Activated T-cell treated with anti-CD3 and anti-CD28 coated beads for 4 hours (primary cell): ENCODE measurements around the gene UGT2A2.
"Not testable (repeated sequence)": the region's sequence is repeated elsewhere in the genome, so short reads cannot be mapped to it uniquely, and the experiment has no call there.

ENCODE experiments used
- DNase-seq: peaks from one replicate; pipeline ENCODE4 v3.0.0-alpha.2; 2020

Gene UGT2A2

GRCh38 chr4:69639542-69639941 is at the start of gene UGT2A2:
Gene UGT2A2, minus strand, starts transcription at chr4:69639642. Its CDS starts 2 bp downstream, at chr4:69639640.
- DNase-seq = no peak

DNA sequence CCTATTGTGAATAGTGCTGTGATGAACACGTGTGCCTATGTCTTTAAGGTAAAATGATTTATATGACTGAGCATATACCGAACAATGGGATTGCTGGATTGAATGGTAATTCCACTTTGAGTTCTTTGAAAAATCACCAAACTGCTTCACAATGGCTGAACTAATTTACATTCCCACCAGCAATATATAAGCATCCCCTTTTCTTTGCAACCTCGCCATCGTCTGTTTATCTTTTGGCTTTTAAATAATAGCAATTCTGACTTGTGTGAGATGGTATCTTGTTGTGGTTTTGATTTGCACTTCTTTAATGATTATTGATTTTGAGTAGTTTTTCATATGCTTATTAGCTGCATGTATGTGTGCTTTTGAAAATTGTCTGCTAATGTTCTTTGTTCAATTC is 45.4 kb upstream of the UGT2A2 start:
- DNase-seq = no peak

GRCh38 chr4:69668680-69669079 is 29.2 kb upstream of the UGT2A2 start:
- DNase-seq = no peak

DNA sequence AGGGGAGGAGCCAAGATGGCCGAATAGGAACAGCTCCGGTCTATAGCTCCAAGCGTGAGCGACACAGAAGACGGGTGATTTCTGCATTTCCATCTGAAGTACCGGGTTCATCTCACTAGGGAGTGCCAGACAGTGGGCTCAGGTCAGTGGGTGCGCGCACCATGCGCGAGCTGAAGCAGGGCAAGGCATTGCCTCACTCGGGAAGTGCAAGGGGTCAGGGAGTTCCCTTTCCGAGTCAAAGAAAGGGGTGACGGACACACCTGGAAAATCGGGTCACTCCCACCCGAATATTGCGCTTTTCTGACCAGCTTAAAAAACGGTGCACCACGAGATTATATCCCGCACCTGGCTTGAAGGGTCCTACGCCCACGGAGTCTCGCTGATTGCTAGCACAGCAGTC is 24.6 kb upstream of the UGT2A2 start:
- not testable (repeated sequence) for DNase-seq

DNA sequence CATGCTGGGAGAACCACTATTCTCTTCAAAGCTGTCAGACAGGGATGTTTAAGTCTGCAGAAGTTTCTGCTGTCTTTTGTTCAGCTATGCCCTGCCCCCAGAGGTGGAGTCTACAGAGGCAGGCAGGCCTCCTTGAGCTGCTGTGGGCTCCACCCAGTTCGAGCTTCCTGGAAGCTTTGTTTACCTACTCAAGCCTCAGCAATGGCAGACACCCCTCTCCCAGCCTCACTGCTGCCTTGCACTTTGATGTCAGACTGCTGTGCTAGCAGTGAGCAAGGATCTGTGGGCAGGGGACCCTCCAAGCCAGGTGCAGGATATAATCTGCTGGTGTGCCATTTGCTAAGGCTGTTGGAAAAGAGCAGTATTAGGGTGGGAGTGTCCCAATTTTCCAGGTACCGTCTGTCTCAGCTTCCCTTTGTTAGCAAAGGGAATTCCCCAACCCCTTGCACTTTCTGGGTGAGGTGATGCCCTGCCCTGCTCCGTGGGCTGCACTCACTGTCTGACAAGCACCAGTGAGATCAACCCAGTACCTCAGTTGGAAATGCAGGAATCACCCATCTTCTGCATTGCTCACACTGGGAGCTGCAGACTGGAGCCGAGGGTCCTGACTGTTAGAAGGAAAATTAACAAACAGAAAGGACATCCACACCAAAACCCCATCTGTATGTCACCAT is 21.8 kb upstream of the UGT2A2 start:
- DNase-seq = not testable (repeated sequence)

DNA sequence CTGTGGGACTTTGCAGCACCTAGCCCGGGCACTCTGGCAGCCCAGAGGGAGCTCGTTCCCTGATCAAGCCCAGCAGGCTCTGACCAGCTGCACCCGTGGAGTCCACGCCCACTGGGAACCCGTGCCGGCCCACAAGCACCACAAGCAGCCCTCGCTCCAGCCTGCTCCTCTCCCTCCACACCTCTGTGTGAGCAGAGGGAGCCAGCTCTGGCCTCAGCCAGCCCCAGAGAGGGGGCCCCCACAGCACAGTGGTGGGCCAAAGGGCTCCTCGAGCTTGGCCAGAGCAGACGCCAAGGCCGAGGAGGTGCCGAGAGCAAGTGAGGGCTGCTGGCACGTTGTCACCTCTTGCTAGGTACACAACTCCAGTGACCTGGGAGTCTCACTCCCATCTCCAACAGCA is 18.7 kb upstream of the UGT2A2 start:
- DNase-seq = no peak

DNA sequence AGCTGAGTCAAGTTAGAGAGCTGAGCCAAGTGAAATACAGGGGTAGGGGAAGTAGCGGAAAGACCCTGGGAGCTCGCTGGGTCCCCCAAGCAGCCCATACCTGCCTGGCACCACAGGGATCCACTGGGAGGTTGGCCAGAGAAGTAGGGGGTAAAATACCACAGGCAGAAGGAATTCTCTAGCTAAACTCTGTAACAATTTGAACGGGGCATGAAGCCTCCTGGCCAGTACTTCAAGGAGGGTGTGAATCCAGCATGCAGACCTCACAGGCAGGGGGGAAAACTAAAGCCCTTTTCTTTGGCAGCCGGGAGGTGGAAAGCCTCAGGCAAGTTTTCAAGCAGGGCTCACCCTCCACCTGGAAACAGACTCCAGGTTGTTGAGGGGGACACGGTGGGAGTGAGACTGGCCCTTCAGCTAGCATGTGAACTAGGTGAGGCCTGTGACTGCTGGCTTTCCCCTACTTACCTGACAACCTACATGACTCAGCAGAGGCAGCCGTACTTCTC is 17.3 kb upstream of the UGT2A2 start:
- DNase-seq = no peak

GRCh38 chr4:69653147-69653546 is 13.7 kb upstream of the UGT2A2 start, which contains the start of gene UGT2A1:
Gene UGT2A1, minus strand, starts transcription at chr4:69653247. Its CDS starts 5,603 bp downstream, at chr4:69647644.
- no peak for DNase-seq

DNA sequence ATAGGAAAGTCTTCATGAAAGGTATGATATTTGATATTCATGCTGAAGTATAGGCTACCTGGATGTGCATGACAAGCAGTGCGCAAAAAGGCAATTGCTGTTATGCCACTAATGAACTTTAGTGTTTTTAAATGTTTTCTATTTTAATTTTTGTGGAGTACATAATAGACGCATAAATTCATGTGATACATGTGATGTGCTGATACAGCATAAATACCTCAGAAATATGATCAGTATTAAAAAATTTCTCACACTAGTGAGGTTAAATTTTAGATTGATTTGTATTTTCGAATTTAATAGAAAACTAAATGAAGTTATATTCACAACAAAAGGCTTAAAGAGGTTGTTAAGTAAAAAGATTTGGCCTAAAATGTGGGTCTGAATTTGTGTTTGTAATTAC is 11.4 kb upstream of the UGT2A2 start:
- no peak for DNase-seq

DNA sequence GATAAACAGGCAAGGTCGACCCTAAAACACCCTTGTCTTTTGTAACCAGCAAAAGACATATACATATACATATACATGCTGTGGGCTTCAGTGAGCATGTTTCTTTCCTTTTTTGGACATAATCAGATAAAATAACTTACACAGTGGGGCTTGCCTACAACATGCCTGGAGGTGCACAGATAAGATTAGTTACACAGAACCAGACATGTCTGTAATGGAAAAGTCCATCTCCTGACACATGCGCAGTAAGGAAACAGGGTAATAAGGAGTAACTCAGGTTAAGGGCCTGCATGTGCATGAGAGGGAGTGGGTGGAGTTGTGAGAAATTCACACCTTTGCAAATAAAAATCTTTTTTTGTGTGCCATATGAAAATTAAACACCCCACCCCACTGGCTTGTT is 10.2 kb upstream of the UGT2A2 start:
- no peak for DNase-seq

- DNase-seq = no peak
Measured at GRCh38 chr4:69649207-69649606, 9.8 kb upstream of the UGT2A2 start.

GRCh38 chr4:69642961-69643360 is 3.5 kb upstream of the UGT2A2 start:
- DNase-seq = no peak

DNA sequence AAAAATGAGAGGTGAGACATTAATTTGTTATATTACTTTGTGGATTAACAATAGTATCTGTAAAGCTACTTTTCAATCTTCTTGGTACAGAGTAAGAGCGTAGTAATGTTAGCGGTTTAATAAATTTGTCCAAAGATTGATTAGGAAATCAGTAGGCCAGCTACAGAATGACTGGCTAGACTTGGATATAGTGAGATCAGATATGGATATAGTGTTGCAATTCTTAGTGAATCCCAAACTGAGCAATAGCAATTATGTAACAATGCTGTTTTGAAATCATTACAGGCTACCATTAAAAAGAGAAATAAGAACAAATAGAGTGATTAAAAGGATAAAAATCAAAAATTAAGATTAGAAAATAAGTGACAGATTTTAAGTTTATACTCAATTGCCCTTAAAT is 847 bp upstream of the UGT2A2 start:
- DNase-seq = no peak

- no peak for DNase-seq
Measured at GRCh38 chr4:69617083-69617694, 22.3 kb downstream of the UGT2A2 start.

- no peak for DNase-seq
Measured at GRCh38 chr4:69610484-69610883, 29.0 kb downstream of the UGT2A2 start.

GRCh38 chr4:69601065-69601464 is 38.4 kb downstream of the UGT2A2 start:
- no peak for DNase-seq

DNA sequence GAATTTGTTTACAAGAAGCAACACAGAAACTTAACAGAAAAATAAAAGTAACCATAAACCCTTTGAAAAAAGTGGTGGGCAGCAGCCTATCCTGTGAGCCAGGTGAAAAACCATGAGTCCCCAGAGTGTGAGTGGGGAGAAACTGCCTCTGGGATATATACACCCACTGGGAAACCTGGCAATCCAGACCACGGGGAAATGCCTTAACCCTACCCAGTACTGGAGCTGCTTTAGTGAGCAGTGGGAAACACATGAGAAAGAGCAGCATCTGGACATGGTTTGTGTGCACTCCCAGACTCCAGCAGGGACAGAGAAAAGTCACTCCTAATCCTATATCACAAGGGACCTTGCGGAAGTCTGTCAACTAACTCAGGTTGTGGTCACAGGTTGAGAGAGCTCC is 39.4 kb downstream of the UGT2A2 start:
- DNase-seq = no peak

GRCh38 chr4:69594382-69594781 is 45.1 kb downstream of the UGT2A2 start:
- DNase-seq = no peak

- DNase-seq = no peak
Measured at GRCh38 chr4:69591364-69591763, 48.1 kb downstream of the UGT2A2 start.

DNA sequence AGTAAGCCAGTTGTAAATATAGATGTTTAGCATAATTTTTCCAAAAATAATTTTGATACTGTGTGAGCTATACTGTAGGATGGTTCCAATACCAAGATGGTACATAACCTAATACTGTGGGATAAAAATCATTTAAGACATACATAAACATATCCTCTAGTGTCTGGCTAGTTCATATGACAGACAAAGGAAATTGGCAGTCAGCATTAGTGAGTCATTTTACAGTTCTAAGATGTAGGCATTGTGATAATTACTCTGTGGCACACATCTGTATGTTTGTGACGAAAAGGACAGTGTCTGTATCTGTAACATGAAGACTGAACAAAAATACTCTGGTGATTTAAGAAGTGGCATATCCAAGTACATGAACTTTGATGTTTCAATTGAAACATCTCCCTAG is 49.6 kb downstream of the UGT2A2 start:
- DNase-seq = no peak

DNA sequence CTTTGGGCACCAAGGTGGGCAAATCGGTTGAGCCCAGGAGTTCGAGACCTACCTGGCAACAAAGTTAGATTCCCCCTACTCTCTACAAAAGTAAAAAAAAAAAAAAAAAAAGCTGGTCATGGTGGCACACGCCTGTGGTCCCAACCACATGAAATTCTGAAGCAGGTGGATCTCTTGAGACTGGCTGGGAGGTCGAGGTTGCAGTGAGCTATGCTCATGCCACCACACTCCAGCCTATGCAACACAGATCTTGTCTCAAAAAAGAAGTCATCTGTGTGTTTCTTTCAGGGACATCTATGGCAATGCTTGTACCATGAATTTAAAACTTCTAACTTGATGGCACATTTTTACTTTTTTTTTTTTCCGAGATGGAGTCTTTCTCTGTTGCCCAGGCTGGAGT is 55.3 kb downstream of the UGT2A2 start:
- DNase-seq = no peak

DNA sequence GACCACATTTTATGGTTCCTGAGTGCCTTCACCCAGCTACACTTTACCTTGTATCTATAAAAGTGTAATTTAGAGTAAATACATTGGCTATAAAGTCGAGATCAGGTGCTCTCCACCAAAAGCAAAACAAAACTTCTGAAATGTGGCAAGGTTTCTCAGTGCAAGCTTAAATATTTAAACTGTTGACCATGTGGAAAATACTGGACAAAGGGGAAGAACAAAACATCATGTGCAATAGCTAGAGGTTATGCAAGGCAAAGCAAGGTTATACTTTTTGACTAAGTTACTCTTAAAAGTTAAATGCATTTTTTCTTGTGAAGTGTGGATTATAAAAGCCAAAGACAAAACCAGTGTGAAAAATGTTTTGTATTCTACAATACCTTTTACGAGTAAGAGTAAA is 55.9 kb downstream of the UGT2A2 start:
- DNase-seq = no peak

GRCh38 chr4:69577245-69577644 is 62.2 kb downstream of the UGT2A2 start:
- no peak for DNase-seq

DNA sequence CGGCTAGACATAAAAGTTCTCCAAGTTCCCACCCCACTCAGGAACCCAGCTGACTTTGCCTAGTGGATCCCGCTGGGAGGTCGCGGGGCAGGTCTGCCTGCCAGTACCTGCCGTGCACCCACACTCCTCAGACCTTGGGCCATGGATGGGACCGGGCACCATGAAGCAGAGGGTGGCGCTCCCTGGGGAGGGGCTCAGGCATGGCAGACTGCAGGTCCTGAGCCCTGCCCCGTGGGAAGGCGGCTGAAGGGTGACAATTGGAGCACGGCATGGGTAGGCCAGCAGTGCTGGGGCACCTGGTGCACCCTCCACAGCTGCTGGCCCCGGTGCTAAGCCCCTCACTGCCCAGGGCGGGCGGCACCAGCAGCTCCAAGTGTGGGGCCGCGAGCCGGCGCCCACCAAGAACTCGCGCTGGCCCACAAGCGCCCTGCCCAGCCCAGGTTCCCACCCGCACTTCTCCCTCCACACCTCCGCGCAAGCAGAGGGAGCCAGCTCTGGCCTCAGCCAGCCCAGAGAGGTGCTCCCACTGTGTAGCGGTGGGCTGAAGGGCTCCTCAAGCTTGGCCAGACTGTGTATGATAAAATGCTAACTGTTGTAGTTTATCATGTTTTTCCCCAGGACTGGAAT is 63.1 kb downstream of the UGT2A2 start:
- DNase-seq = no peak
